ENCODE measurements around the gene SLC16A11. TPM values are rescaled to one million over a fixed set of nuclear protein-coding genes. Genes with fewer than 3 reads are reported as not detected.

Gene SLC16A11
- total and polyA plus RNA-seq, 9 of the 15 experiments (the other 6 are each of a cell fraction or from before 2014, with no cell fraction given) = not detected

GRCh38 chr17:7014261-7014994 lies 29.5 kb downstream of the SLC16A11 start (continued):
- TF ChIP-seq SIN3B (IDR thresholded peaks at IDR 0.05; ENCODE audit: low read depth) (peak; percentile 33; the same call in 1 of the 2 replicates), POLR2A (conservative IDR thresholded peaks at IDR 0.05) (peak; percentile 88), NCOA6 (IDR thresholded peaks at IDR 0.05) (no peak), ERF (CRISPR knock-in tag; IDR thresholded peaks at IDR 0.05) (no peak), HNRNPK (IDR thresholded peaks at IDR 0.05; ENCODE audit: low read depth, low read length, poor library complexity, severe bottlenecking) (no peak), RBM34 (IDR thresholded peaks at IDR 0.05; ENCODE audit: borderline replicate concordance, insufficient read depth, low read length) (no peak), UBTF (IDR thresholded peaks at IDR 0.05; ENCODE audit: borderline replicate concordance in 1 of 2, low read depth in 2 of 2, low read length in 2 of 2) (0 out of 4 replicates have a peak, but pooled peaks of 1 of the 2 experiments have one; percentile 23), SUPT5H (IDR thresholded peaks at IDR 0.05) (peak; percentile 88), RNF2 (IDR thresholded peaks at IDR 0.05) (no peak; the same call in 1 of the 2 replicates), CGGBP1 (CRISPR knock-in tag; IDR thresholded peaks at IDR 0.05) (no peak), NEUROD1 (IDR thresholded peaks at IDR 0.05; ENCODE audit: borderline replicate concordance, low read depth, low read length, partially characterized antibody) (no peak), ZNF274 (IDR thresholded peaks at IDR 0.05; ENCODE audit: borderline replicate concordance, low read depth, low read length) (no peak), SMAD2 (IDR thresholded peaks at IDR 0.05; ENCODE audit: low read depth, low read length) (no peak), ZNF551 (CRISPR knock-in tag; IDR thresholded peaks at IDR 0.05) (no peak), TBP (optimal IDR thresholded peaks at IDR 0.05; ENCODE audit: low read depth, low read length) (peak; percentile 77)
- TF ChIP-seq, protein P1, sequence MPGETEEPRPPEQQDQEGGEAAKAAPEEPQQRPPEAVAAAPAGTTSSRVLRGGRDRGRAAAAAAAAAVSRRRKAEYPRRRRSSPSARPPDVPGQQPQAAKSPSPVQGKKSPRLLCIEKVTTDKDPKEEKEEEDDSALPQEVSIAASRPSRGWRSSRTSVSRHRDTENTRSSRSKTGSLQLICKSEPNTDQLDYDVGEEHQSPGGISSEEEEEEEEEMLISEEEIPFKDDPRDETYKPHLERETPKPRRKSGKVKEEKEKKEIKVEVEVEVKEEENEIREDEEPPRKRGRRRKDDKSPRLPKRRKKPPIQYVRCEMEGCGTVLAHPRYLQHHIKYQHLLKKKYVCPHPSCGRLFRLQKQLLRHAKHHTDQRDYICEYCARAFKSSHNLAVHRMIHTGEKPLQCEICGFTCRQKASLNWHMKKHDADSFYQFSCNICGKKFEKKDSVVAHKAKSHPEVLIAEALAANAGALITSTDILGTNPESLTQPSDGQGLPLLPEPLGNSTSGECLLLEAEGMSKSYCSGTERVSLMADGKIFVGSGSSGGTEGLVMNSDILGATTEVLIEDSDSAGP (CRISPR knock-in tag; IDR thresholded peaks at IDR 0.05) = 0 out of 2 replicates have a peak, but pooled peaks have one; percentile 17
- TF ChIP-seq, protein P2, sequence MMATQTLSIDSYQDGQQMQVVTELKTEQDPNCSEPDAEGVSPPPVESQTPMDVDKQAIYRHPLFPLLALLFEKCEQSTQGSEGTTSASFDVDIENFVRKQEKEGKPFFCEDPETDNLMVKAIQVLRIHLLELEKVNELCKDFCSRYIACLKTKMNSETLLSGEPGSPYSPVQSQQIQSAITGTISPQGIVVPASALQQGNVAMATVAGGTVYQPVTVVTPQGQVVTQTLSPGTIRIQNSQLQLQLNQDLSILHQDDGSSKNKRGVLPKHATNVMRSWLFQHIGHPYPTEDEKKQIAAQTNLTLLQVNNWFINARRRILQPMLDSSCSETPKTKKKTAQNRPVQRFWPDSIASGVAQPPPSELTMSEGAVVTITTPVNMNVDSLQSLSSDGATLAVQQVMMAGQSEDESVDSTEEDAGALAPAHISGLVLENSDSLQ (IDR thresholded peaks at IDR 0.05) = 0 out of 2 replicates have a peak, but pooled peaks have one; percentile 42
- TF ChIP-seq, protein P3, sequence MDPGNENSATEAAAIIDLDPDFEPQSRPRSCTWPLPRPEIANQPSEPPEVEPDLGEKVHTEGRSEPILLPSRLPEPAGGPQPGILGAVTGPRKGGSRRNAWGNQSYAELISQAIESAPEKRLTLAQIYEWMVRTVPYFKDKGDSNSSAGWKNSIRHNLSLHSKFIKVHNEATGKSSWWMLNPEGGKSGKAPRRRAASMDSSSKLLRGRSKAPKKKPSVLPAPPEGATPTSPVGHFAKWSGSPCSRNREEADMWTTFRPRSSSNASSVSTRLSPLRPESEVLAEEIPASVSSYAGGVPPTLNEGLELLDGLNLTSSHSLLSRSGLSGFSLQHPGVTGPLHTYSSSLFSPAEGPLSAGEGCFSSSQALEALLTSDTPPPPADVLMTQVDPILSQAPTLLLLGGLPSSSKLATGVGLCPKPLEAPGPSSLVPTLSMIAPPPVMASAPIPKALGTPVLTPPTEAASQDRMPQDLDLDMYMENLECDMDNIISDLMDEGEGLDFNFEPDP (CRISPR knock-in tag; IDR thresholded peaks at IDR 0.05) = no peak
- TF ChIP-seq, protein P4, sequence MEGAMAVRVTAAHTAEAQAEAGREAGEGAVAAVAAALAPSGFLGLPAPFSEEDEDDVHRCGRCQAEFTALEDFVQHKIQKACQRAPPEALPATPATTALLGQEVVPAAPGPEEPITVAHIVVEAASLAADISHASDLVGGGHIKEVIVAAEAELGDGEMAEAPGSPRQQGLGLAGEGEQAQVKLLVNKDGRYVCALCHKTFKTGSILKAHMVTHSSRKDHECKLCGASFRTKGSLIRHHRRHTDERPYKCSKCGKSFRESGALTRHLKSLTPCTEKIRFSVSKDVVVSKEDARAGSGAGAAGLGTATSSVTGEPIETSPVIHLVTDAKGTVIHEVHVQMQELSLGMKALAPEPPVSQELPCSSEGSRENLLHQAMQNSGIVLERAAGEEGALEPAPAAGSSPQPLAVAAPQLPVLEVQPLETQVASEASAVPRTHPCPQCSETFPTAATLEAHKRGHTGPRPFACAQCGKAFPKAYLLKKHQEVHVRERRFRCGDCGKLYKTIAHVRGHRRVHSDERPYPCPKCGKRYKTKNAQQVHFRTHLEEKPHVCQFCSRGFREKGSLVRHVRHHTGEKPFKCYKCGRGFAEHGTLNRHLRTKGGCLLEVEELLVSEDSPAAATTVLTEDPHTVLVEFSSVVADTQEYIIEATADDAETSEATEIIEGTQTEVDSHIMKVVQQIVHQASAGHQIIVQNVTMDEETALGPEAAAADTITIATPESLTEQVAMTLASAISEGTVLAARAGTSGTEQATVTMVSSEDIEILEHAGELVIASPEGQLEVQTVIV (CRISPR knock-in tag; IDR thresholded peaks at IDR 0.05; ENCODE audit: borderline replicate concordance) = no peak
